ENCODE measurements around the gene ERF.
A peak's percentile ranks its signal among the peaks of the same experiment; 100 is the strongest.
"Not testable (repeated sequence)": the region's sequence is repeated elsewhere in the genome, so short reads cannot be mapped to it uniquely, and the experiment has no call there.

Gene ERF

DNA sequence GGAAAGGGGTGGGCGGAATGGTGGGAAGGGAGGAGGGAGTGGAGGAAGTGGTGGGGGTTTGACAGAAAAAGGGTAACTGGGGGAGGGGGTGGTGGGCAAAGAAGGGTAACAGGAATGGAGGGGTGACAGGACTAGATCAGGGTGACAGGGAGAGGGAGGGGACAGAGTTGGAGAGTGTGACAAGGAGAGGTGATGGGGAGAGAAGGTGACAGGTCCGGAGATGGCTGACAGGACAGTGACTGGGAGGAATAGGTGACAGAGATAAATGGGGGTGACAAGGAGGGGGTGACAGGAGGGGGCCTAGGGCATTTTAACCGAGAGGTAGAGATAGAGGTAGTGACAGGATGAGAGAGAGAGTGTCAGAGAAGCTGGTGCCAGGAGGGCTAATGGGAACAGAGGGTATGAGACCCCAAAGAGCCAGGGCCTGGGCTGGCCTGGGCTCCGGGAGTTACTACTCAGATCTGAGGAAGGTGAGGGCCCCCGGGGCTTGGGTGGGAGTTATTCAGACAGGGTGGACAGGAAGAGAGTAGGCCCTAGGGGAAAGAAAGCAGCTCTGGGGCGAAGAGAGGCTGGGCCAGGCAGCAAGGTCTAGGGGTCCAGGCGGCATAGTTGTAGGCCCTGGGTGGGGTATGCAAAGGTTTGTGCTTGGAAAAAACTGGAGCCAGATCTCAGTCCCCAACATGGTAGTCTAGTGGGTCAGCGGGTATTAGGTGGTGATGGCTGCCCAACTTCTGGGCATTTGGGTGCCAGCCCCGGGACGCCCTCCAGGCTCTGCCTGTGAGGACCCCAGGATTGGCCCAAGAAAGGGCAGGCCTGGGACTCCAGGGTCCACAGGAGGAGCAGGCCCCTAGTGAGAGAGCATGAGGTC lies 14.8 kb upstream of the ERF start:
- no peak for DNase-seq (ENCODE audit: extremely low read depth, low read depth)
- TF ChIP-seq, protein P1, sequence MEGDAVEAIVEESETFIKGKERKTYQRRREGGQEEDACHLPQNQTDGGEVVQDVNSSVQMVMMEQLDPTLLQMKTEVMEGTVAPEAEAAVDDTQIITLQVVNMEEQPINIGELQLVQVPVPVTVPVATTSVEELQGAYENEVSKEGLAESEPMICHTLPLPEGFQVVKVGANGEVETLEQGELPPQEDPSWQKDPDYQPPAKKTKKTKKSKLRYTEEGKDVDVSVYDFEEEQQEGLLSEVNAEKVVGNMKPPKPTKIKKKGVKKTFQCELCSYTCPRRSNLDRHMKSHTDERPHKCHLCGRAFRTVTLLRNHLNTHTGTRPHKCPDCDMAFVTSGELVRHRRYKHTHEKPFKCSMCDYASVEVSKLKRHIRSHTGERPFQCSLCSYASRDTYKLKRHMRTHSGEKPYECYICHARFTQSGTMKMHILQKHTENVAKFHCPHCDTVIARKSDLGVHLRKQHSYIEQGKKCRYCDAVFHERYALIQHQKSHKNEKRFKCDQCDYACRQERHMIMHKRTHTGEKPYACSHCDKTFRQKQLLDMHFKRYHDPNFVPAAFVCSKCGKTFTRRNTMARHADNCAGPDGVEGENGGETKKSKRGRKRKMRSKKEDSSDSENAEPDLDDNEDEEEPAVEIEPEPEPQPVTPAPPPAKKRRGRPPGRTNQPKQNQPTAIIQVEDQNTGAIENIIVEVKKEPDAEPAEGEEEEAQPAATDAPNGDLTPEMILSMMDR (IDR thresholded peaks at IDR 0.05; ENCODE audit: low read depth, low read length): no peak

DNA sequence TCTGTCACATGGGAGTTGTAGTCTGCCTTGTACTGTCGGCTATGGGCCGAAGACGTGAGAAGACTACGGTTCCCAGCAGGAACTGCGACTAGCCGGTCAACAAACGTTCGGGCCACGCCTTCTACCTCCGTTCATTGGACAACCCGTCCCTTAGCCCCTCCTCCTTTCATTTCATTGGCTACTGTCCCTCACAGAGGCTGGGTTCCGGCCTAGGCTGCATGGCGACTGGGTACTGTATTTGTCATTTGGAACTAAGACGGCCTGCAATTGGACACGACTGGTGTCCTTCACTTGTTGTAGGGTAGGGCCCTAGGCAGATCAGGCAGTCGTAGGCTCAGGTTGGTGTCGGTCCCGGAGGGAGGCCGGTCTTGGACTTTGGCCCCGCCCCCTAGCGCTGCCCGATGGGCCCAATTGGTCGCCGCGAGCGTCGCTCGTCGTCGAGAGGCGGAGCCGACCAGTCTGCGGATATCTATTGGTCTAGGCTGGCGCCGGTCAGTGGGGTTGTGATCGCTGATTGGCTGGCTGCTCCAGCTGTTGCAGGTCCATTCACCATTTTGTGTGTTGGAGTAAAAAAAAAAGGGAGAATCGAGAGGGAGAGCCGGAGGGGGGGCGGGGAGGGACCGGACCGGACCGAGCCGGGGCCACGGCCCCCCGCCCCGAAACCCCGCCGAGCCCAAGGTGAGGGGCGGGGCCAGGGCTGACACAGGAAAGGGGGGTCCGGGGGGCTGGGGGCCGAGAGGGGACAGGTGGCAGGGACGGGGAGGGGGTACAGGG lies 14.0 kb upstream of the ERF start, which contains the start of gene CIC:
CIC (plus strand) TSS at position 549 of the 774 bp plus-strand sequence. CDS start 2,532 bp downstream, outside the sequence.
- TF ChIP-seq, protein P1 (IDR thresholded peaks at IDR 0.05; ENCODE audit: low read depth, low read length): no peak
- peak; percentile 100 for DNase-seq (ENCODE audit: extremely low read depth, low read depth)

DNA sequence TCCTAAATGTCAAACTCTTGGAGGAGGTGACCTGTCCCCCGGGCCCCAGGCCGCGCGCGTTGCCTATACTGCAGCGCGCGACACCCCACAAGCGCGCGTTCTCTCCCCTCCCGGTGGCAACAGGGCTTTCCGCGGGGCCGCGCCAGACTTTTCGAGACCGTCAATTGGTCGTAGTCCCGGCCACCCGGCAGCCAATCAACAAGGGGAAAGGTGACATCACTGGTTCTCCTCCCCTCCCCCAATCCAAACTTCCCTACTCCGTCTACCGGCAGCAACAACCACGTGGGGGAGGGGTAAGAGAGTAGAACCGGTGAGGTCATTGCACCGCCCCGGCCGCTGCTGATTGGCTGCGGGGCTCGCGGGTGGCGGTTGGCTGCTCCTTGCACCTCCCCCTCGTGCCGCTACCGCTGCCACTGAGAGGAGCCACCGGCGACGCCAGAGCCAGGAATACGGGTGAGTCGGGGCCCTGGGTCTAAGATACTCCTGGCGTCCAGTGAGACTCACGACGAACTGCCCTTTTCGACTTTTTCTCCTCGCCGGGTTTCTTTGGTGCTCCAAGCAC lies 13.3 kb upstream of the ERF start:
- DNase-seq (ENCODE audit: extremely low read depth, low read depth): peak; percentile 99
- TF ChIP-seq, protein P1 (IDR thresholded peaks at IDR 0.05; ENCODE audit: low read depth, low read length): no peak; the same call in 1 of the 2 replicates

DNA sequence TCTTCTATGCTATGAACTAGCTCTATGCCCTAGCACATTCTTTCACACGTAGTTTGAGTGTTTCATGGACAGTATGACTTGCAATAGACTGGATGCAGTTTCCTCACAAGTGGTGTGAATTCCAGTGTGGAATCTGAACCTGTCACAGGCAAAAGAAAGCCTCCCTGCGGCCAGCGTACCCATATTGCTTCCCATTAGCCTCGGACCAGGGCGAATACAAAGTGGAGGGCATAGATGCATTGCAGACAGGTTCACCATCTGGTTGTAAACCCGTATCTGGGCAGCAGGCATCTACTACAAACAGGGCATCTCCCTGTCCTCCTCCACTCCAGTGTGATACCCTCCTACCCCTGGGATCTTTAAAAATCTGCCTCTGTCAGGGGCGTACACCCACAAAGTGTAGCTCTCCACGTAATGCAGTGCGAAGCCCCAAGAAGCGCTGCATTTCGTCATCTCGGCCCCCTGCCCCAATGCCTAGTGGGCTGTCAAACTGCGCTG lies 12.8 kb upstream of the ERF start:
- no peak for DNase-seq (ENCODE audit: extremely low read depth, low read depth)
- TF ChIP-seq, protein P1 (IDR thresholded peaks at IDR 0.05; ENCODE audit: low read depth, low read length): no peak

DNA sequence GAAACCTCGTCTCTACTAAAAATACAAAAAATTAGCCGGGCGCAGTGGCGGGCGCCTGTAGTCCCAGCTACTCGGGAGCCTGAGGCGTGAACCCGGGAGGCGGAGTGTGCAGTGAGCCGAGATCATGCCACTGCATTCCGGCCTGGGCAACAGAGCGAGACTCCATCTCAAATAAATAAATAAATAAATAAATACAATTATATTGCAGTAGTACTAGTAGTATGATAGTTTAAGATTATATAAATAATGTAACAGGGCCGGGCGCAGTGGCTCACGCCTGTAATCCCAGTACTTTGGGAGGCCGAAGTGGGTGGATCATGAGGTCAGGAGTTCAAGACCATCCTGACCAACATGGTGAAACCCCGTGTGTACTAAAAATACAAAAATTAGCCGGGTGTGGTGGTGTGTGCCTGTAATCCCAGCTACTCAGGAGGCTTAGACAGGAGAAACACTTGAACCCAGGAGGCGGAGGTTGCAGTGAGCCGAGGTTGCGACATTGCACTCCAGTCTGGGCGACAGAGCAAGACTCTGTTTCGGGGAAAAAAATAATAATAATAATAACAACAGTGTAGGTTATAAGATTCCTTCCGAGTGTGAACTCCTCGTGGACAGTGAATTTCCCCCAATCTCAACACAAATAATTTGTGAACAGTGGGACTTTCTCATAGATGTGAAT lies 12.1 kb upstream of the ERF start:
- not testable (repeated sequence) for DNase-seq (ENCODE audit: extremely low read depth, low read depth)

DNA sequence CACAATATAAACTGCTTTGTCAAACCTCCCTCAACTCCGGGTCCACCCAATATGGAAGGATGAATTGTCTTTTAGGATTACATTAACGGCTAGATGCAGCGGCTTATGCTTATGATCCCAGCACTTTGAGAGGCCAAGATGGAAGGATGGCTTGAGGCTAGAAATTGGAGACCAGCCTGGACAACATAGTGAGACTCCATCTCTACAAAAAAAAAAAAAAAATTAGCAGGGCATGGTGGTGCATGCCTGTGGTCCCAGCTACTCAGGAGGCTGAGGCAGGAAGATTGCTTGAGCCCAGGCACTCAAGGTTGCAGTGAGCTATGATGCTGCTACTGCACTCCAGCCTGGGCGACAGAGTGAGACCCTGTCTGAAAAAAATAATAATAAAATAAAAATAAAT lies 11.2 kb upstream of the ERF start:
- not testable (repeated sequence) for DNase-seq (ENCODE audit: extremely low read depth, low read depth)

DNA sequence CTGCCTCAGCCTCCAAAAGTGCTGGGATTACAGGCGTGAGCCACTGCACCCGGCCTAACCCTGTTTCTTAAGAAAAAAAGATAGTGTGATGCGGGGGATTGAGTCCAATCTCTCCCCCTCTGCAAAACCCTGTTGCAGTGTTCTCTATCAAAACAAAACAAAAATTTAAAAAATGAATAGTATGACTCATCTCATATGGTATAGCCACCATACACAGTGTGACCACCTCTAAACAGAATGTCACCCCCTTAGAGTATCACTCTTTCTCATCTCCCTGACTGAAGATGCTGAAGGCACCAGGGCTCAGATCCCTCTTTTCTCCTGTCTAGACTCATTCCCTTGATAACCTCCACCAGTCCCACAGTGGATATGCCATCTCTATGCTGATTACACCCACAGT lies 6.8 kb upstream of the ERF start:
- TF ChIP-seq, protein P1 (IDR thresholded peaks at IDR 0.05; ENCODE audit: low read depth, low read length): no peak
- DNase-seq (ENCODE audit: extremely low read depth, low read depth): no peak

DNA sequence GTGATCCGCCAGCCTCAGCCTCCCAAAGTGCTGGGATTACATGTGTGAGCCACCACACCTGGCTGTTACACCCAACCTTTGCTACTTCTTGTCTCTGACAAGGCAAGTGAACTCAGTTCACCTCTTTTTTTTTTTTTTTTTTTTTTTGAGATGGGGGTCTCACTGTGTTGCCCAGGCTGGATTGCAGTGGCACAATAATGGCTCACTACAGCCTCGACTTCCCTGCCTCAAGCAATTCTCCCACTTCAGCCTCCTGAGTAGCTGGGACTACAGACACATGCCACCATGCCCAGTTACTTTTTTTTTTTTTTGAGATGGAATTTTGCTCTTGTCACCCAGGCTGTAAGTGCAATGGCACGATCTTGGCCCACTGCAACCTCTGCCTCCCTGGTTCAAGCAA lies 2.9 kb upstream of the ERF start:
- not testable (repeated sequence) for DNase-seq (ENCODE audit: extremely low read depth, low read depth)

Measured in AG09319 (cell line).